Erythroblast (primary cell): Measurements from ENCODE around the gene OR2D2.
"Not testable (repeated sequence)": the region's sequence is repeated elsewhere in the genome, so short reads cannot be mapped to it uniquely, and the experiment has no call there.

Source experiments
- DNase-seq, 2 experiments: peaks; one replicate each; lab custom pipeline; 2025; lab: John Stamatoyannopoulos, UW
- GATA1 ChIP-seq: IDR thresholded peaks from 2 replicates; pipeline ENCODE4 v1.6.1; 2011; ENCODE audit warnings: low read depth, mild to moderate bottlenecking, control low read depth, low read length, moderate library complexity
- POLR2A ChIP-seq: IDR thresholded peaks from 2 replicates; pipeline ENCODE4 v1.6.1; 2011; ENCODE audit warnings: mild to moderate bottlenecking, low read length

The OR2D2 gene

GRCh38 chr11:6892400-6892799, at the start of gene OR2D2:
OR2D2 (minus strand) TSS chr11:6892500; CDS start chr11:6892500, 0 bp downstream.
- no peak for DNase-seq
- TF ChIP-seq POLR2A (no peak), GATA1 (no peak)

GRCh38 chr11:6941970-6942369, 49.7 kb upstream of the OR2D2 start:
- DNase-seq: no peak
- no peak for TF ChIP-seq GATA1
- no peak for TF ChIP-seq POLR2A

GRCh38 chr11:6932145-6932544, 39.8 kb upstream of the OR2D2 start:
- no peak for TF ChIP-seq POLR2A
- no peak for TF ChIP-seq GATA1
- no peak for DNase-seq

GRCh38 chr11:6931146-6931713, 38.9 kb upstream of the OR2D2 start:
- no peak for TF ChIP-seq POLR2A
- no peak for DNase-seq

- DNase-seq: no peak
- TF ChIP-seq POLR2A (no peak), GATA1 (no peak)
Observed at GRCh38 chr11:6928916-6929315, 36.6 kb upstream of the OR2D2 start.

- TF ChIP-seq POLR2A: no peak
- no peak for TF ChIP-seq GATA1
- DNase-seq: no peak
Observed at GRCh38 chr11:6927030-6927617, 34.8 kb upstream of the OR2D2 start.

- DNase-seq: peak; percentile 73 to 84
- peak; percentile 44 for TF ChIP-seq POLR2A
- TF ChIP-seq GATA1: no peak
Observed at GRCh38 chr11:6926208-6927029, 34.1 kb upstream of the OR2D2 start, which contains the start of gene ZNF215. ZNF215 (plus strand) TSS chr11:6926426; CDS start chr11:6932273, 5,847 bp downstream.

GRCh38 chr11:6925636-6926207, 33.4 kb upstream of the OR2D2 start:
- TF ChIP-seq POLR2A: no peak
- no peak for TF ChIP-seq GATA1
- no peak for DNase-seq

- TF ChIP-seq POLR2A (no peak), GATA1 (no peak)
- no peak for DNase-seq
Observed at GRCh38 chr11:6925007-6925577, 32.8 kb upstream of the OR2D2 start.

- DNase-seq: no peak
- TF ChIP-seq GATA1: no peak
- no peak for TF ChIP-seq POLR2A
Observed at GRCh38 chr11:6920702-6921101, 28.4 kb upstream of the OR2D2 start, which contains the start of gene OR2D3. OR2D3 (plus strand) TSS chr11:6921002; CDS start chr11:6921002, 0 bp downstream.

- no peak for TF ChIP-seq POLR2A
- TF ChIP-seq GATA1: no peak
- DNase-seq: no peak
Observed at GRCh38 chr11:6919698-6920097, 27.4 kb upstream of the OR2D2 start.

GRCh38 chr11:6911948-6912347, 19.6 kb upstream of the OR2D2 start:
- TF ChIP-seq POLR2A (no peak), GATA1 (no peak)
- no peak for DNase-seq

GRCh38 chr11:6911378-6911777, 19.1 kb upstream of the OR2D2 start:
- DNase-seq: no peak
- TF ChIP-seq POLR2A (no peak), GATA1 (no peak)

GRCh38 chr11:6904804-6905203, 12.5 kb upstream of the OR2D2 start:
- not testable (repeated sequence) for DNase-seq
